ENCODE results near the gene ACOX3.
"Not testable (repeated sequence)": the region's sequence is repeated elsewhere in the genome, so short reads cannot be mapped to it uniquely, and the experiment has no call there.

ACOX3 gene

DNA sequence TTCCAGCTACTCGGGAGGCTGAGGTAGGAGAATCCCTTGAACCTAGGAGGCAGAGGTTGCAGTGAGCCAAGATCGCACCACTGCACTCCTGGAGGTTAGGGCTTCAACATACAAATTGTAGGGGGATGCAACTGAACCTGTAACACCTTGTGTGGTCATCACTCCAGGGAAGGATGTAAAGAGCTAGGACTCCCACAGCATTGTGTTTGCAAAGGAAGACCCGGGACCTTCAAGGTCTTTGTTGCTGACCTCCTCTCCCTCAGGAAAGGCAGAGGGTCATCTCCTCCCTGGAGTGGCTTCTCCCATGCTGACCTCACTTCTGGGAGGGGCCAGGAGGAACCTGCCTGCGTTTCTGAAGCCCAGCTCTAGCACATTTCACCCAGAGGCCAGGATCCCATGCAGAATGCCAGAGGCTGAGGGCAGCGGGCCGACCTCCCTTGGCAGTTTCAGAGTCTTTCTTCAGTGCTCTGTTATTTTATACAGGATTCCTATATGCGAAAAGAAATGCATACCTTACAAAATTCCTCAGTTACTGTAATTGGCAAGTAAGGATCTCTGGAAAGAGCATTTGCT, 90.8 kb downstream of the ACOX3 start:
- no peak for FAIRE-seq

DNA sequence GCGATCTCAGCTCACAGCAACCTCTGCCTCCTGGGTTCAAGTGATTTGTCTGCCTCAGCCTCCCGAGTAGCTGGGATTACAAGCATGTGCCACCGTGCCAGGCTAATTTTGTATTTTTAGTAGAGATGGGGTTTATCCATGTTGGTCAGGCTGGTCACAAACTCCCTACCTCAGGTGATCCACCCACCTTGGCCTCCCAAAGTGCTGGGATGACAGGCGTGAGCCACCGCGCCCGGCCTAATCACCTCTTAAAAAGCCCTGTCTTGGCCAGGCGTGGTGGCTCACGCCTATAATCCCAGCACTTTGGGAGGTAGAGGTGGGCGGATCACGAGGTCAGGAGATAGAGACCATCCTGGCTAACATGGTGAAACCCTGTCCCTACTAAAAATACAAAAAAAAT, 91.3 kb downstream of the ACOX3 start:
- FAIRE-seq = not testable (repeated sequence)

DNA sequence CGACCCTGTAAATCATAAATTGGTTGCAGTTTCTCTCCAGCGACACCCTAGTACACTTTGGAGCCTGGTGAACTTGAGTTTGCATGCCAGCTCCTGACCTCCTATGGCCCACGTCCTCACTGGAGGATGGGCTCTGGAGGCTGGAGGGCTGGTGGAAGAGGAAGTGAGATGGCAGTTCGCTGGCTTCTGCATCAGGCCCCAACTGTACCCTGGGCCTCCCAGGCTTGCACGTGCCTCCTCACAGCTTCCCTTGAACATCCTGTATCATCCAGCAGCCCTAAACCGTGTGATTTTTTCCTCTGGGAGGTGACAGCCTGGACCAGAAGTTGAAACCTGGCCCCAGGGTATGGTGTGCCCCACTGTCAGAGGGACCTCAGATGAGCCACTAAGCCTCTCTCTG, 92.5 kb downstream of the ACOX3 start:
- no peak for FAIRE-seq

DNA sequence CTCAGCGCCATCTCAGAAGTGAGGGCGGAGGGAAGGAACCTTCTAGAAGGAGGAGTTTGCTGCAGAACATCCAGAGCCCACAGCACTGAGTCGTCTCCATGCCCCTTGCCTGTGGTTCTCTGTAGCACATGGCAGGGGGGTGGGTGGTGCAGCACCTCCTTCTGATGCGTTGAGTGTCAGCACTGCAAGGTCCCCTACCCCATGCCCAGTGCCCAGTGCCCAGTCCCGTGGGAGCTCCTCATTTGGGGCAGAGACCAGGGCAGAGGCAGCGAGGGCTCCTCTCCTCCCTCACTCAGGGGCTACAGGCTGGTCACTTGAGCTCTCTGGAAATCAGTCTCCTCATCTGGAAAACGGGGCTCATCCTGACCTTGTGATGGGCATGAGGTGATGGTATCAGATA, 92.9 kb downstream of the ACOX3 start:
- FAIRE-seq = no peak

DNA sequence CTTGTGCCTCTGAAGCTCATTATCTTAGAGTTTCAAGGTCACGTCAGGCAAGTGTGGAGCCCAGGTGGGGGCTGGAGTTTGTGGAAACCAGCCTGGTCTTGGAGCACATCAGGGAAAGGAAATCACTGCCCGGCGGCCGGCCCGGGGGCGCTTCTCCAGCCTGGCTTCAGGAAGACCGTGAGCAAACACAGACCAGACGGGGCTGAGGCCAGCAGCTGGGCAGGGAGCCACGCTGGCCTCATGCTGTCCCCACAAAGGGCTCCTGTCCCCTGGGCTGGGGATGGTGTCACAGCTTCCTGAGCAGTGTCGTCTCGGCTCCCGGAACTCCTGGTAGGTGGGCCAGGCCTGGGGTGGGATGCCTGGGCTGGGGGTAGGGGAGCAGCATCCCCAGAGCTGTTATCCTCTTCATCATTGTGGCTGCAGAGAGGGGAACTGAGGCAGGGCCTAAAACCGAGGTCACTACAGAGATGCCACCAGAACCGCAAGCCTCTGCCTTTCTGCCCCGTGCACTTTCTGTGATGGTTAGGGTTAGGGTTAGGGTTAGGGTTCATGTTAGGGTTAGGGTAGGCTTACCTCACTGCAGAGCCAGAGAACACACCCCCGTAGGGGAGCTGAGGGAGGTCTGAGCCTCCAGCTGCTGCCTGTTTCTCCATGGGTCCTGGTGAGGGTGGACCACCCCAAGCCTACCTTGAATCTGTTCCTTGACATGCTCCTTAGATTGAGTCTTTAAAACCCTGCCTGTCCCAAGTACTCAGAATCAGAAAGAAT, 93.5 kb downstream of the ACOX3 start:
- no peak for FAIRE-seq

DNA sequence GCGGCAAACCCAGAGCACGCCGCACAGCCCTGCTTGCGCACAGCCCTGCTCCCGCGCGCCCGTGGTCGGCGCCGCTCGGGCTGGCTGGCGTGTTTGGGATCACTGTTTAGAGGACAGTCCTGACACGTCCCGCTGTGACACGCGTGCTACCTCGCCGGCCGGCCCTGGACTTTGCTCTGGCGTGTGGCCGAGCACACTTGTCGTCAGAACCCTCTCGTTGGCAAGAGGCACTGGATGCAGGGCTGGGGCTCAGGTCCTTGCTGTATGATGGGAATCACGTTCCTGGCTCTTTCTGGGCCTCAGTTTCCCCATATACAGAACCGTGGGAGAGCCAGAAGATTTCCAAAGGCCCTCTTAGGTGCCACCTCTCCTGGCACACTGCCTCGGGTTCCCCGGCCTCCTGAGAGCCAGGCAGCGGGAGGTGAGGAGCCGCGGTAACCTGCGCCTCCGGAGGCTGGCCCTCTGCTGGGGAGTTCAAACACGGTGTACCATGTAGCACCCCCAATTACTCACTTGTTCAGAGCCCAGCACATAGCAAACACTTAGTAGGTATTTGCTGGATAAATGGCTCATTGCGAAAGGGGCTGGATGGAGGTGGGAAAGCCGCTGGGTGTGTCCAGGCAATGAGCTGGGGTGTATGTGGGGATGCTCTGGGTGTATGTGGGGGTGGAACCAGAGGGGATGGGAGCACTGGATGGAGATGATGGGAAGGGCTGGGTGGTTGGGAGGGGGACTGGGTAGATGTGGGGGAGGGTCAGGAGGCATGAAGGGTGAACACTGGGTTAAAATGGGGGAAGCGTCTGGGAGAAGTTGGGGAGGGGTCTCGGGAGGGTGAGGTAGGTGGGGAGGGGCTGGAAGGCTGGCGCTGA, 94.3 kb downstream of the ACOX3 start:
- FAIRE-seq = no peak

DNA sequence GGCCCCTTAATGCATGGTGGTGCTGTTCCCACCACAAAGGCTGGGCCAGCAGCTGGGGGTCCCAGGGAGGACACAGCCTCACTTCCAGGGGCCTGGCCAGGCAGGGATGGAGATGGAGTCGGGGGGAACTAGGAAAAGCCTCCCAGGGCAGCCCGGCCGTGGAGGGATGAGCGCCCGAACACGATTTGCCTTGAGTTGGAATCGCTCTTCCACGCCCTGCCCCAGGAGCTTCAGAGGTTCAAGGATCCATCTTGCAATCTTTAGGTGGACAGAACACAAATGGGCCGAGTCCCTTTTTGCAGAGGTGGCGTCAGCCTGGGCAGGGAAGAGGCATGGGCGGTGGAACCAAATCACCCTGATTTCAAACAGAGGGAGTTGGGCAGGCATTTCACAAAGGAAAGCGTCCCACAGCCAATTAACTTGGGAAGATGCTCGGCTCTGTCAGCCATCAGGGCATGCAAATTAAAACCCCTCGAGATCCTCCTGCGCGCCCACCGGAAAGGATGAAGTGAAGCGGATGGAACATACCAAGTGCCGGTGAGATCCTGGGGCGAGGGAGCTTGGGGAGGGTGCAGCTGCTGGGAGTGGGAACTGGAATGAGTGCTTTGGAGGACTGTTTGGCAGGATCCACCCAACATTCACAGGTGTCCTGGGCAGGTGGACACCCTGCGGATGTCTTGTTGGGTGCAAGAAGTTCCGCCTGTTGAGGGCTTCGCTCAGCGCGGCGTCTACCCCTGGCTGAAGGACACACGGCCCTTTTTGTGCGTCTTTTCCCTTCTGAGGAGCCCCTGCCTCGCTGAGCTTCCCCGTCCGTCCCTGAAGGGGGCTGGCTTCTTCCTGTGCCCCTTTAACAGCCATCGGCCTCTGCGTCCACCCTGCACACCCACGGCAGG, 95.2 kb downstream of the ACOX3 start:
- FAIRE-seq = no peak

DNA sequence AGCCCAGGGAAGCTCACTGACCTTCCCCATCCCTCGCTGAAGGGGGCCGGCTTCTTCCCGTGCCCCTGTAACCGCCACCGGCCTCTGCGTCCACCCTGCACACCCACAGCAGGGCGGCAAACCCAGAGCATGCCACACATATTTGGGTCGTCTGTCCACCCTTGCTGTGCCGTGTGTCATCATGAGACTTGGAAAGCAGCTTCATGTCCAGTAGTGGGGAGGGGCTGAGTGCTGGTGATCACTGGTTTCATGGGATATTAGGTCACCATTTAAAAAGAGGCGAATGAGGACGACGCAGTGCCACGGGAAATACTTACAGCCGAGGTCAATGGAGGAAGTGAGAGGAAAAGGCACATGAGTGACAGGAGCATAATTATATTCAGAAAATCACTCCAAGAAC, 96.1 kb downstream of the ACOX3 start:
- FAIRE-seq = no peak

DNA sequence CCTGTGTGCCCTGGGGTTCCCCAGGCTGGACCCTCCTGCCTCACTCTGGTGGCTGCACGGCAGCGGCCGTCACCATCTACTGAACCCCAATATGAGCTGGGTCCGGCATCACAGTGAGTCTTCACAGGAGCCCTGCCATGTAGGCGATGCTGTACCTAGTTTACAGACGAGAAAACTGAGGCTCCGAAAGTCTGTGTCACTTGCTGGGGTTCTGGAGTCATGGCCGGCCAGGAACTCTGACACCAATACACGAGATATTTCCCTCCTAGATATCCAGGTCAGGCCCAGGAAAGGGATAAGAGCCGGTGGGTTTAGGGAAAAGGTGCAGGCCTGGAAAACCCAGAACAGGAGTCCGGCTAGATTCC, 96.6 kb downstream of the ACOX3 start:
- FAIRE-seq = no peak

DNA sequence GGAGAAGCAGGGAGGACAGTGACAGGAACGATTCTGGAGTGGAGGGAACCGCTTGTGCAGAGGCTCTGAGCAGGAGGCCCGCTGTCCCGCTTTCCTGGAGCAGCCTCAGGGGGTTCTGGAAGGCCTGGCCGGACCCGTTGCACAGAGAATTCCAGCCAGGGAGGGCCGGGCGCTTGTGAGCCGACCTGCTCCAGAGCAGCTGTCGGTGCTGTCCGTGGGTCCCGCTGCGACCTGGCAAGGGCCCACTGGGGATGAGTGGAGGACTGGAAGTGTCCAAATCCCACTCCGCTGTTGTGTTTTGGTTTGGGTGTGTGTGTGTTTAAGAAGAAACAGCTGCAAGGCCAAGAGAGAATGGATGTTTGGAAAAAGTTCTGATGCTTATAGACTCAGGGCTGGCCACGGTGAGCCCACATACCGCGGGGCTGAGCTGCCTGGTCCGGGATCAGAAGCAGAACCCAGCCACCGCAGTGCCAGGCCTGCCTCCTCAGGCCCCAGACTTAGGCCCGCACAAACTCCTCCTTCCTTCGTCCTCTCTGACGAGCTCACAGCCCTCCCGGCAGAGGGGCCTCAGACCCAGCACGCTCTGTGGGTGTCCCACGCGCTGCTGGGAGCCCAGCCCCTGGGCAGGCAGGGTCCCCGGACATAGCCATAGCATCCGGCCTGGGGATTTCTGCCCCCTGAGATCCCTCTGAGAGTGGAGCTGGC, 97.1 kb downstream of the ACOX3 start:
- no peak for FAIRE-seq

DNA sequence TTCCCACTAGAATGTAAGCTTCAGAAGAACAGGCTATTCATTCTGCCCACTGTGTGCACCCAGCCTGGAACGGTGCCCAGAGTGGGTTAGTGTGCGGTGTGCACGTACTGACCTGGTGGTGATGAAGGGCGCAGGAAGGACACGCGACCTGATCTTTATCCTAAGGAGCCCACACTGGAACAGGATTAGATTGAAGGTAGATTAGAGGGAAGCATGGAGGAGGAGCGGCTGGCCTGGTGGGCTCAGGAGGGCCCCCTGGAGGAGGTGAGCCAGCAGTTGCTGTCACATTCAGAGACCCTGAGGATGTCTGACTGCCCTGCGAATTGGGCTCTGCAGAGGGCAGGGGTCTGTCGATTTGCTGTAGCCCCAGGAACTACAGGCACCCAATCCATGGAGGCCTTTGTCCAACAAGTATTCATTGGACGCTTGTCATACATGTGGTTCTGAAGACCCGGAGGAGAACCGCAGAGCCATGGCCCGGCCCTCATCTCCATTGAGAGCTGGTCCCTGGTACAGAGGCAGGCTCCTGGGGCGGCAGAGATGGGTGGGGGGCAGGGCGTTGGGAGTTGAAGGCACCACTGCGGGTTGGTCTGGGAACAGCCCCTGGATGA, 97.8 kb downstream of the ACOX3 start:
- FAIRE-seq = no peak

DNA sequence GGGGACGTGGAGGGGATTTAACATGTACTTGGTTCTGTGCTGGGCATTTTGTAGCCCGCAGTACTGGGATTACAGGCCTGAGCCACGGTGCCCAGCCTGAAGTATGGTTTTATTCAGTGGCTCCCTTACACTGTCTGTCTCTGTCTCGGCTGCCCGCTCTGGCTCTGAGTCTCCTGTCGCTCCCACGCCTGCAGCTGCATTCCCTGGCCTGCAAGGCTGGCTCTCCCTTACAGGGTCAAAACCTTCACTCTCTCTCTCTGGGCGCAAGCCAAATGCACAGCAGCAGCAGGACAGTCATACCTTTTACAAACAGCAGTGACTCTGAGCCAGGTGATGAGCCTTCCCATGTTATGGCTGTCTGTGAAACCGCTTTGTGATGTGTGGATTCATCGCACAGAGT, 98.8 kb downstream of the ACOX3 start:
- FAIRE-seq = no peak

DNA sequence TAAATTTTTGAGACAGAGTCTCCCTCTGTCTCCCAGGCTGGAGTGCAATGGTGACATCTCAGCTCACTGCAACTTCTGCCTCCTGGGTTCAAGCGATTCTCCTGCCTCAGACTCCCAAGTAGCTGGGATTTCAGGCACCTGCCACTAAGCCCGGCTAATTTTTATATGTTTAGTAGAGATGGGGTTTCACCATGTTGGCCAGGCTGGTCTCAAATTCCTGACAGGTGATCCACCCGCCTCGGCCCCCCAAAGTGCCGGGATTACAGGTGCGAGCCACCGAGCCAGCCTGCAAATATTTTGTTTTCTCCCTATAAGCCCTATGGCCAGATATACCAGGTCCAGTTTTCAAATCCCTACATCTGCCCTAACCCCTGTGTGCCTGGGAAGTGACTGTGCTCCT, 99.2 kb downstream of the ACOX3 start:
- not testable (repeated sequence) for FAIRE-seq

DNA sequence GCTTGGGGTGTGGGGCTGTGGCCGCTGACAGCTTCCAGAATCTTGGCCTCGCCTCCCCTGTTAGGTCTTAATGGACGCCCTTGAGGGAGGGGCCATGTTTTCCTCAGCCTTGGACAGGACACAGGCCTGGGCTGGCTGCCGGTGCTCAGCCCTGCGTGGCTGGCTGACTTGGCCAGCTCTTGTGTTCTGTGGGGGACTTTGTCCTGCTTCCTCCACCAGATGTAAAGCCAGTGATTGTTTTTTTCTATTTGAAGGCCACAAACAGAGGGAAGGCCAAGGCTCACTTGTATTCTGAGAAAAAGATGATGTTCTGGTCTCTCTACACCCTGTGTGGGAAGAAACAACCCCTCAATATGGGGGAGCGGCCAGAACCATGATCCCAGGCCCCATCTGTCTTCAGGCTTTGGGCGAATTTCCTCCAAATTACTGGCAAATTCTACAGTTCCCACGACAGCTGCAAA, 99.7 kb downstream of the ACOX3 start:
- FAIRE-seq = no peak

DNA sequence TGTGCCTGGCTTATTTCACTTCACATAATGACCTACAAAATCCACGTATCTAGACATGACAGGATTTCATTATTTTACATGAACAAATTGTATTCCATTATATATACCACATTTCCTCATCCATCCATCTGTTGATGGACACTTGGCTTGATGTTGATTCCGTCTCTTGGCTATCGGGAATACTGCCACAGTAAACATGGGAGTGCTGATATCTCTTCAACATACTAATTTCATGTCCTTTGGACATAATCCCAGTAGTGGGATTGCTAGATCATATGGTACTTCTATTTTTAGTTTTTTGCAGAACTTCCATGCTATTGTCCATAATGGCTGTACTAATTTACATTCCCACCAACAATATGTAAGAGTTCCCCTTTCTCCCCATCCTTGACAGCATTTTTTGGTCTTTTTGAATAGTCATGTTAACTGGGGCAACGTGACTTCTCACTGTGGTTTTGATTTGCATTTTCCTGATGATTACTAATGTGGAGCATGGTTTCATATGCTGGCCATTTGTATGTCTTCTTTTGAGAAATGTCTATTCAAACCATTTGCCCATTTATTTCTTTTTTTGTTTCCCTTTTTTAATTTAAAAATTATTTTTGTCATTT, 102.1 kb downstream of the ACOX3 start:
- no peak for FAIRE-seq

DNA sequence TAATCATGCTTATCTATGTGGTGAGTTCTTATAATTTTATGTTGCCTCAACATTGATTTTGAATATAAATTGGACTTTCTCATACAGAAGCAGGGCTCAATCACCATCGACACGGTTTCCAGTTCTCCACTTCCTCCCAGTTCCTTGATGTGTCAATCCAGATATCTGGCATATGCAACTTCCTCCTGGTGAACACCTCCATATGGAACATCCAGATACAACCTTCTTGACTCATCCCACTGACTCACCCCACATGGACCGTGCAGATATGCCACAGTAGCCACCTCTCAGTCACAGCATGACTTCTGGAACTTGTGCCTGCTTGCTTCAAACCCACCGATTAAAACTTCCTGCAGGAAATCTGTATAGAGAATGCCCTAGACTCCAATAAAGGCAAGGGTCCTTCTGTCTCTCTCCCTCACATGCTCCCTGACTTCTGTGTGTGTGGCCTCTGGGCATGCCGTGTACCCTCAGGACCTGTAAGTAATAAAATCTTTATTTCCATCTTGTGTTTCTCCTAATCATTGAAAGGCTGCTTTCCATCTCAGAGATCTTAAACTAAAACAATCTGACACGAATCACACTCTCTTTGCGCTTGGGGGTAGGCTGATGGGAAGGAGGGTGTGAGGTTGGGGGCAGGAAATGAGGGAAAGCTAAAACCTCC, 104.0 kb downstream of the ACOX3 start:
- FAIRE-seq = no peak

DNA sequence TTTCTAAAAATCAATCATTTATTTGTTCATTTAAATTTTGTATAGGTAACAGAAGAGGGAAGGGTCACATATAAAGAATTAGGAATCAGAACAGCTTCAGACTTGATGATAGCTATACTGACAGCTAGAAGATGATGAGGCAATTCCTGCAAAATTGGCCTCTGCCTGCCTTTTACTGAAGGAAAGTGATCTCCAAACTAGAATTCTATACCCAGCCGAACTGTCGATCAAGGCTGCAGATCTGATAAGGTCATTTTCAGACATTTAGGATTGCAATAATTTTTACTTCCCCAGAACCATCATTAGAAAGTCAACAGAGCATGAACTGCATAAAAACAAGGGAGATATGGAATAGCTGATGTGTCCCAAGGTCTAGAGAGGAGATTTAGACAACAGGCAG, 104.7 kb downstream of the ACOX3 start:
- FAIRE-seq = no peak

DNA sequence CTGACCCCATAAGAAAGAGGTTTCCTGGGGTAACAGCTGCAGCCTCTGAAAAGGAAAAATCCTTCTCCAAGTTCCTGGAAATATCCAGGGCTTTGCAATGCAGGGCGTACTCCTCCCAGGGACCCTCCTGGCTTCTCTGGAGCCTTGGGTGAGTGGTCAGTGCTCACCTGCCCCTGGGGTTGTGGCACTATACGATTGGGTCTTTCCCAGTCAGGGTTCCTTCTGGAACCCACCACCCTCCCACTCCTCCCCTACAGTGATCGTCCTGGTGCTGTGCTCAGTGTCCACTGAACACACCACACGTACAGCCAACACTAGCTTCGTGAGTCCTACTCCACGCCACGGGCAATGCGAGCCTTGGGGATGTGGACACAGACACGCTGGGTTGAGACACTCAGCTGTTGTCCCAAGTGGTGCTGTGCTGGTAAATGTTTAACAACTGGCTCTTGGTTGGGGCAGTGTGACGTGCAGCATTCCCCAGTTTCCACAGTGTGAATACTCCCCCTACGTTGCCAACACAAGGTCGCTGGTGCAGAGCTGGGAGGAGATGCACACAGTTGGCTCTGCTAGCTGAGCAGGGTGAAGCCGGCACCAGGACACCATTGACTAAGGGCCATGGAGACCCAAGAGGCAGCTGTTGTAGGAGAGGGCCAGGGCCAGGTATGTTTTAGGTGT, 105.6 kb downstream of the ACOX3 start:
- FAIRE-seq = no peak

DNA sequence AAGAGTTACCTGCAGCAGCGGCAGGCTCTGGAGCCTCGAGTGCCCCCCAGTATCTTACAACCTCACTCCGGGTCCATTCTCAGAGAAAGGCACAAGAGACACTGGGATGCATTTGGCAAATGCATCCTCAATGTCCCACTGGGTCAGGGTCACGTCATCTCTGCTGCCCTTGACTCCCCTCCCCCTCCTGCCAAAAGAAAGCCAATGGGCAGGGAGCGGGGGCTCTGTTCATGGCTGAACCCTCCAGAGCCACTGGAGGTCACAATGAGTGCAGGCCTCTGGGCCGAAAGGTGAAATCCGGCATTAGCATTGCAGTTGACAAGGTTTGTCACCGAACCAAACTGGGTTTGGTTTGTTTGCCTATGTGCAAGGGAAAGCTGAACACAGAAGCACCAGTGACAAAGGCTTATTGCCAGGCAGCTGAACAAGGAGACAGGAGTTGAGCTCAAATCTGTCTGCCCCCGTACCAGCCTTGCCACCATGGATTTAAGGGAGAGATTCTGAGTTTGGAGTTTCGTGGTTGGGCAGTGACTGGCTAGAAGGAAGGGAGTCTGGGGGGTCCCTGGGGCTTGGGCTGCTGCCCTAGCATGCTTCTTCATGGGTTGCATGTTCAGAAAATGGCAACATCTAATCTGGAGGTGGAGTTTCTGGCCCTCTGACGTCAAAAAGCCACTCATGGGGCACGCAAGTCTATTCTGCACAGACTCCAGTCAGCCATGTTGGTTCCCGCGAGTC, 106.6 kb downstream of the ACOX3 start:
- FAIRE-seq = no peak
